Esophagus squamous epithelium (tissue), 5 donors: ENCODE measurements around the gene ABHD8. TPM values are rescaled to one million over a fixed set of nuclear protein-coding genes. Genes with fewer than 3 reads are reported as not detected.

Experiments
- DNase-seq: peaks from one replicate; lab custom pipeline; 2025; lab: John Stamatoyannopoulos, UW
- H3K27ac ChIP-seq, 4 donors: fragments of 200-600 bp; sonication (generic); one replicate each; pipeline ENCODE4 v1.5.1; 2016 to 2019; ENCODE audit warnings: mild to moderate bottlenecking in 1 of 4
- H3K27me3 ChIP-seq, 4 donors: fragments of 200-600 bp; sonication (generic); 1 replicate in 3 of 4; 2 replicates in 1 of 4; pipeline versions ENCODE4 v1.5.1 to v1.6.0; 2017 to 2021; ENCODE audit warnings: antibody characterized with exemption in 1 of 4
- H3K36me3 ChIP-seq, 3 donors: fragments of 200-600 bp; sonication (generic); one replicate each; pipeline ENCODE4 v1.5.1; 2016 to 2019
- H3K4me1 ChIP-seq, 3 donors: fragments of 200-600 bp; sonication (generic); one replicate each; pipeline ENCODE4 v1.5.1; 2017 to 2019
- H3K4me3 ChIP-seq, 4 donors: fragments of 200-600 bp; sonication (generic); 1 replicate in 3 of 4; 2 replicates in 1 of 4; pipeline ENCODE4 v1.5.1; 2016 to 2019; ENCODE audit warnings: mild to moderate bottlenecking in 2 of 4, moderate library complexity in 1 of 4
- H3K9me3 ChIP-seq, 3 donors: fragments of 200-600 bp; sonication (generic); one replicate each; pipeline ENCODE4 v1.5.1; 2016 to 2019
- CTCF ChIP-seq, 6 experiments: fragments of 450-650 bp in 4 of 6; fragments of 200-600 bp in 2 of 6; sonication (generic) in 2 of 6; IDR thresholded peaks; one replicate each; pipeline ENCODE4 v1.5.1; 2016 to 2019; ENCODE audit warnings: antibody characterized with exemption in 6 of 6, mild to moderate bottlenecking in 4 of 6, moderate library complexity in 4 of 6
- POLR2A ChIP-seq, 4 donors: fragments of 450-650 bp; IDR thresholded peaks; one replicate each; pipeline ENCODE4 v1.6.1; 2017; ENCODE audit warnings: antibody characterized with exemption in 4 of 4, mild to moderate bottlenecking in 4 of 4, moderate library complexity in 3 of 4
- WGBS, 2 donors: methylation state at CpG; one replicate each; pipeline ENCODE4 v1.1.5; 2018; 5-methylcytosine and 5-hydroxymethylcytosine counted together
- intact Hi-C: fragments of 100-400 bp; cut with DNase I; formaldehyde crosslinking; loops from one replicate; pipeline ENCODE4 v1.15.0; 2022
- total RNA-seq, 4 donors: library from RNA; depleted of rRNA; stranded (reverse); fragments of >200 nt; gene quantifications; one replicate each; pipeline ENCODE4 v1.1.0, GENCODE V29; 2016
- donor health status: DM: yes; HTN: yes; CAD: no.

ABHD8 gene
- total RNA-seq, 4 donors from 2014 or later: 2.0 to 8.4 (median 5.2) TPM

GRCh38 chr19:17243211-17243829, 59.9 kb downstream of the ABHD8 start:
- Histone ChIP-seq H3K9me3 (no peaks in the 10 kb centered on the region), H3K27me3 (no peaks in the 10 kb centered on the region), H3K4me3 (peak overlapping the region; percentile 81 to 95 (median 90)), H3K36me3 (peaks cover 0 to 31% (median 5%) of the 10 kb centered on the region in 3 donors), H3K27ac (peak overlapping the region; percentile 88 to 94 (median 92)), H3K4me1 (peaks cover 23 to 70% (median 36%) of the 10 kb centered on the region in 3 donors)
- TF ChIP-seq POLR2A (IDR thresholded peaks at IDR 0.05): no peak
- no peak for TF ChIP-seq CTCF (IDR thresholded peaks at IDR 0.05)
- DNase-seq: no peak
- WGBS, 2 donors: 60 to 100% methylated on average over 1 of the region's 8 CpGs
- intact Hi-C loops: no loop called here

GRCh38 chr19:17242431-17243208, 60.6 kb downstream of the ABHD8 start:
- TF ChIP-seq POLR2A (IDR thresholded peaks at IDR 0.05) (no peak), CTCF (IDR thresholded peaks at IDR 0.05) (no peak)
- peak overlapping the region in 3 of 4 donors; percentile 89 to 95 (median 92) for H3K4me3 ChIP-seq
- H3K9me3 ChIP-seq: no peaks in the 10 kb centered on the region
- intact Hi-C loops: no loop called here
- 55 to 57% methylated on average over 4 of the region's 8 CpGs for WGBS, 2 donors
- no peaks in the 10 kb centered on the region for H3K27me3 ChIP-seq
- peaks cover 17 to 65% (median 31%) of the 10 kb centered on the region in 3 donors for H3K4me1 ChIP-seq
- DNase-seq: no peak
- peak overlapping the region; percentile 88 to 94 (median 92) for H3K27ac ChIP-seq
- H3K36me3 ChIP-seq: peaks cover 0 to 38% (median 5%) of the 10 kb centered on the region in 3 donors

Other genes with a start within 250 kb of the ABHD8 start
- gene HAUS8, start 228.0 kb downstream of the ABHD8 start, total RNA-seq: 1 to 10 TPM; 3.0 to 5.8 (median 3.2) TPM
- gene MYO9B, start 227.6 kb downstream of the ABHD8 start, total RNA-seq: 10 to 100 TPM; 25.5 to 60.5 (median 39.5) TPM
- 10 to 100 TPM; 11.2 to 22.5 (median 17.6) TPM for gene USE1, start 88.1 kb downstream of the ABHD8 start, total RNA-seq
- 1 to 10 TPM; 1.8 to 6.9 (median 4.1) TPM for gene OCEL1, start 77.2 kb downstream of the ABHD8 start, total RNA-seq
- gene NR2F6, start 57.5 kb downstream of the ABHD8 start, total RNA-seq: 100 to 1,000 TPM in 1 of 4 donors, 10 to 100 TPM in 3; 52.8 to 115 (median 82.7) TPM
- 1 to 10 TPM in 1 of 4 donors, under 1 TPM in 2, not detected in 1; 0.70 to 4.8 (median 0.73) TPM for gene USHBP1, start 38.7 kb downstream of the ABHD8 start, total RNA-seq
- 10 to 100 TPM; 29.1 to 55.8 (median 53.1) TPM for gene BABAM1, start 36.0 kb downstream of the ABHD8 start, total RNA-seq
- gene ANKLE1, start 21.5 kb downstream of the ABHD8 start, total RNA-seq: under 1 TPM in 3 of 4 donors, not detected in 1; 0.12 to 0.57 (median 0.22) TPM
- gene MRPL34, start 2.4 kb upstream of the ABHD8 start, total RNA-seq: 10 to 100 TPM; 91.1 to 97.2 (median 92.8) TPM
- 10 to 100 TPM; 16.4 to 29.0 (median 22.7) TPM for gene DDA1, start 6.1 kb upstream of the ABHD8 start, total RNA-seq
- gene ANO8, start 31.4 kb upstream of the ABHD8 start, total RNA-seq: 10 to 100 TPM in 1 of 4 donors, 1 to 10 TPM in 3; 3.8 to 19.1 (median 6.5) TPM
- 10 to 100 TPM; 22.7 to 34.9 (median 31.4) TPM for gene GTPBP3, start 34.1 kb upstream of the ABHD8 start, total RNA-seq
- 10 to 100 TPM in 3 of 4 donors, 1 to 10 TPM in 1; 9.1 to 38.3 (median 25.7) TPM for gene PLVAP, start 73.9 kb upstream of the ABHD8 start, total RNA-seq
- gene CCDC194, start 90.8 kb upstream of the ABHD8 start, total RNA-seq: not detected
- gene BST2, start 102.2 kb upstream of the ABHD8 start, total RNA-seq: 10 to 100 TPM in 3 of 4 donors, 1 to 10 TPM in 1; 4.1 to 66.8 (median 31.0) TPM
- 10 to 100 TPM; 54.0 to 96.3 (median 61.7) TPM for gene MVB12A, start 116.6 kb upstream of the ABHD8 start, total RNA-seq
- gene TMEM221, start 145.2 kb upstream of the ABHD8 start, total RNA-seq: under 1 TPM in 2 of 4 donors, not detected in 2; 0.19 to 0.26 TPM
- gene NXNL1, start 157.5 kb upstream of the ABHD8 start, total RNA-seq: not detected
- gene SLC27A1, start 167.1 kb upstream of the ABHD8 start, total RNA-seq: 10 to 100 TPM in 1 of 4 donors, 1 to 10 TPM in 3; 4.1 to 19.5 (median 8.7) TPM
- 100 to 1,000 TPM in 1 of 4 donors, 10 to 100 TPM in 3; 84.5 to 104 (median 92.5) TPM for gene PGLS, start 208.2 kb upstream of the ABHD8 start, total RNA-seq